GM12864 (cell line): ENCODE data around the gene PHAX.
"Not testable (repeated sequence)": the region's sequence is repeated elsewhere in the genome, so short reads cannot be mapped to it uniquely, and the experiment has no call there.

ENCODE experiments used
- DNase-seq: peaks from one replicate; pipeline ENCODE4 v3.0.0-alpha.2; 2011; ENCODE audit warnings: low read depth
- H3K4me3 ChIP-seq: 2 replicates; pipeline ENCODE4 v1.5.1; 2011; ENCODE audit warnings: mild to moderate bottlenecking, low read depth, low read length, control low read depth
- TF ChIP-seq, protein P1 (sequence below): IDR thresholded peaks from 2 replicates; pipeline ENCODE4 v1.5.1; 2011; ENCODE audit warnings: low read depth, mild to moderate bottlenecking, moderate library complexity, low read length, control low read depth, inconsistent platforms; ENCODE audit errors: missing control alignments

The PHAX gene

DNA sequence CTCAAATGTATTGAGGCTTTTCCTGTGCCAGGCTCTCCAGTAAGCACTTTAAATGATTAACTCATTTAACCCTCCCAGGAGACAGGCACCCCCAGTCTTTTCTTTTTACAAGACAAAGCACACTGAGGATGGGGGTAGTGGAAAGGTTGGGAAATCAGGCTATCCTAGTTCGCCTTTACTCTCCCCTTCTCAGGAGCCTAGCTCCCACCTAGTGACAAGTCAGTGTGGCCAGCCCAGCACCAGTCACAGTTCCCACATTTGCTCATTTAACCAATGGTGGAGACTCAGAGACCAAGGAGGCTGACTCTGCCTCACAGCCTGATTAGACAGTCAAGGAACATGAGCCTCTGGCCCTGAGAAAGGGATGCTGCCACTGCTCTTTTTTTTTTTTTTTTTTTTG, 9.2 kb upstream of the PHAX start:
- H3K4me3 ChIP-seq, result no peak overlapping the region
- no peak for DNase-seq
- TF ChIP-seq, protein P1, sequence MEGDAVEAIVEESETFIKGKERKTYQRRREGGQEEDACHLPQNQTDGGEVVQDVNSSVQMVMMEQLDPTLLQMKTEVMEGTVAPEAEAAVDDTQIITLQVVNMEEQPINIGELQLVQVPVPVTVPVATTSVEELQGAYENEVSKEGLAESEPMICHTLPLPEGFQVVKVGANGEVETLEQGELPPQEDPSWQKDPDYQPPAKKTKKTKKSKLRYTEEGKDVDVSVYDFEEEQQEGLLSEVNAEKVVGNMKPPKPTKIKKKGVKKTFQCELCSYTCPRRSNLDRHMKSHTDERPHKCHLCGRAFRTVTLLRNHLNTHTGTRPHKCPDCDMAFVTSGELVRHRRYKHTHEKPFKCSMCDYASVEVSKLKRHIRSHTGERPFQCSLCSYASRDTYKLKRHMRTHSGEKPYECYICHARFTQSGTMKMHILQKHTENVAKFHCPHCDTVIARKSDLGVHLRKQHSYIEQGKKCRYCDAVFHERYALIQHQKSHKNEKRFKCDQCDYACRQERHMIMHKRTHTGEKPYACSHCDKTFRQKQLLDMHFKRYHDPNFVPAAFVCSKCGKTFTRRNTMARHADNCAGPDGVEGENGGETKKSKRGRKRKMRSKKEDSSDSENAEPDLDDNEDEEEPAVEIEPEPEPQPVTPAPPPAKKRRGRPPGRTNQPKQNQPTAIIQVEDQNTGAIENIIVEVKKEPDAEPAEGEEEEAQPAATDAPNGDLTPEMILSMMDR, result no peak

DNA sequence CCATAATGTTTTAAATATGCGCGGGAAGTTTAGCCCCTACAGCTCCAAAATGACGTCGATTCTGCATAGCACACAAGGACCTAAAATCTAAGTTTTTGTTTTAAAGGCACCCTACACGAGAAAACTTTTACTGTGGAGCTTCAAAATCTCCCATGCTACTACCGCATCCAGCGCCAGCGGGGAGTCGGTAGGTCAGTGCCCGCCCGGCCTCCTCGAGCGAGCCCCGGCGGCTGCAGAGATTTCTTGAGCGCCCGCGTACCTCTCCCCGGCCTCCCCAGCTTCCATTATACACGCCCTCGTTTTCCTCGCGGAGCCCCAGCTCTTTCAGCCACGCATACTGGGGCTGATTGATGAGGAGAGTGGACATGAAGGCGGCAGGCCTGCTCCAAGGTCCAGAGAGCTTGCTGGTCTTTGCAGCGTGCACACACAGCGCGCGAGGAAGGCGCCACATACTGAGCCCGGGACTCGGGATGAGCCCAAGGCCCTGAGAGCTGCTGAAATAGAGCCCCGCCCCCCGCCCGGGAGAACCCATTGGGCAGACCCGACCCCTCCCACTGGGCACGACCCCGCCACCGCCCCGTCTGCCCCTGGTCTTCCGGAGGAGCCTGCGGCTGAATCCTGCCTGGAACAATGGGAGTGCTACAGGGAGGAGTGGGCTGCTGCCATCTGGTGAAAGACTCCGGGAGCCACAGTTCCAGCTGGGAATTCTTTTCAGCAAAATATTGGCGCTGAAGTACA, 5.8 kb upstream of the PHAX start, which contains the start of gene ALDH7A1:
ALDH7A1 (minus strand) TSS at position 472 of the 738 bp plus-strand sequence; CDS start at position 451, 21 bp downstream.
- peak; percentile 25 for DNase-seq
- TF ChIP-seq, protein P1, result no peak
- H3K4me3 ChIP-seq, result peak within 1 kb of the TSS; percentile 58

DNA sequence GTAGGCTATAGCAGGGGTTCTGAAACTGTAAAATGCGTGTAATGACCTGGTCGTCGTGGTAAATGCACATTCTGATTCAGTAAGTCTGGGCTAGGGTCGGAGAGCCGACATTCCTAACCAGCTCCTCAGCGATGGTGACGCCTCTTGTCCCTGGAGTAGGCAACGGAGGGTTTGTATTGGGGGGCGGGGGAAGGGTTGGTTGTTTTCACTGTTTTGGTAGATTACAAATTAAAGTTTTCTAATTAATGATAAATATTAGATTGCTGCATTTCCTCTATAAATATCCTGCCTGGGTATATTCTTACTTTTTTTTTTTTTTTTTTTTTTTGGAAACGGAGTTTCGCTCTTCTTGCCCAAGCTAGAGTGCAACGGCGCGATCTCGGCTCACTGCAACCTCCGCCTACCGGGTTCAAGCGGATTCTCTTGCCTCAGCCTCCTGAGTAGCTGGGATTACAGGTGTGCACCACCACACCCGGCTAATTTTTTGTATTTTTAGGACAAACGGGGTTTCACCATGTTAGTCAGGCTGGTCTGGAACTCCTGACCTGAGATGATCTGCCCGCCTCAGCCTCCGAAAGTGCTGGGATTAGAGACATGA, 5.2 kb upstream of the PHAX start:
- TF ChIP-seq, protein P1, result no peak
- peak overlapping the region; percentile 58 for H3K4me3 ChIP-seq
- DNase-seq, result no peak

DNA sequence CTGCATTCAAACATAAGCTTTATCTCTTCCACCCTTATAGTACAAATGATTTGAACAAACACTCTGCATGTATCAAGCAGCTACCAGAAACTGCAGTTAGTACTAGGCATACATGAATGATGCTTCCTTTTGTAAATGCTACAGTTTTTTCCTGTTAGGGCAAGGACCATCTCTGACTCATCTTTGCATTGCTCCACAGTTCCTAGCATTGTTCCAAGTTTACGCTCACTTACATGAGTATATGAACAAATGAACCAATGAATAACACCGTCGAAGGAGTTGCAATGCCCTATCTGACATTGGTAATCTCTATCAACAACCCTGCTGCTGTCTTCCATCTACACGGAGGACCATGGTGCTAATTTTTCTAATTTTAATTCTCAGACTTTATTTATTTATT, 3.6 kb upstream of the PHAX start:
- H3K4me3 ChIP-seq, result no peak overlapping the region
- TF ChIP-seq, protein P1, result no peak
- DNase-seq, result no peak

DNA sequence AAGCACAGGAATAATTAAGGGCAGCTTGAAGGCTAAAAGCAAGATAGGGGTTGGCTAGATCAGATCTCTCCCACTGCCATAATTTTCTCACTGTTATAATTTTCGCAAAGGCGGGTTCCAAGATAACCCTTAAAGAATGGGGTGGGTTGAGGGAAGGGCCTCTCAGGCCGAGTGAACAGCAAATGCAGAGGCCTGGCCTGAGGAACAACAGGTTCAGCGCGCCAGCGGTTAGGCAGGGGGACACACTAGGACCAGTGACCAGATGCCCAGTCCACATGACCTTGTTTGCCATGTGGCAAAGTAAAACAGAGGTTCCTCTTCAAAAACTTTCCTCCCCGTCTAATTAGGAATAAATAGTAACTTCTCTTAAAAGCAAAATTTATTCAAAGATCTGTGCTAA, 1.2 kb upstream of the PHAX start:
- TF ChIP-seq, protein P1, result no peak
- no peak for DNase-seq
- H3K4me3 ChIP-seq, result no peak overlapping the region

DNA sequence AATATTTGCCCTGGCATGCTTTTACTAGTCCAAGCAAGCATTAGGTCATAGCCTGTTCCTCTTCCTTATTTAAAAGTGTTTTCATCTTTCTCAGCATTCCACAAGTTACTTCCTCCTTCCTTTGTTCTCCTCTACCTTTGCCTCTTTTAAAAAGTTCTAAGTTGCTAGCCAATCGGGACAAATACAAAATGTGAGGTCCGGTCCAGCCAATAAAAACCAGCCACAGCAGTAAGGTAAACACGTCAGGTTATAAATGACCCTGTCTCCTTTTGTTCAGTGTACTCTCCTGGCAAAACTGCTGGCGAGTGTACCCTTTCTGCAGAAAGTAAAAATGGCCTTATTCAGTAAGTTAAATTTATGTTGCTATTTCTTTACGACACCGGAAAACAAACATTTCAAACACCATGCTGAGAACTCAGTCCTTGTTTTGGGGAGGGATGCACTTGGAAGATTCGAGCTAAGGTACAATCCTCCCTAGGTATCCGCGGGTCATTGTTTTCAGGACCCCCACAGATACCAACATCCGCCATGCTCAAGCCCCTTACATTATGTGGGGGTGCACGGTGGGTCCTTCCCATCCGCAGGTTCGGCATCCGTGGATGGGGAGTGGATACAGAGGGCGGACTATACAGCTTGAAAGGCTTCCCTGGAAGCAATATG, 646 bp upstream of the PHAX start:
- DNase-seq, result not testable (repeated sequence)

DNA sequence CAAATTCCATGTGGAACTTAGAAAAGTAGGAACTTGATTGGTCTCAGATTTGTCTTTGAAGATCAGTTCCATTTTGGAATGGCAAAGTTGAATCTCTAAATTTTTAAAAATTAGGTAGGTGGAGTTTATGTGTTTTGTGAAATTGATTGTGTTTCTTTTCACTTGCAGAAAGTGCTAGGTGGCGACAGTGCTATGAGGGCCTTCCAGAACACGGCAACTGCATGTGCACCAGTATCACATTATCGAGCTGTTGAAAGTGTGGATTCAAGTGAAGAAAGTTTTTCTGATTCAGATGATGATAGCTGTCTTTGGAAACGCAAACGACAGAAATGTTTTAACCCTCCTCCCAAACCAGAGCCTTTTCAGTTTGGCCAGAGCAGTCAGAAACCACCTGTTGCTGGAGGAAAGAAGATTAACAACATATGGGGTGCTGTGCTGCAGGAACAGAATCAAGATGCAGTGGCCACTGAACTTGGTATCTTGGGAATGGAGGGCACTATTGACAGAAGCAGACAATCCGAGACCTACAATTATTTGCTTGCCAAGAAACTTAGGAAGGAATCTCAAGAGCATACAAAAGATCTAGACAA, 2.8 kb downstream of the PHAX start:
- TF ChIP-seq, protein P1, result no peak
- DNase-seq, result no peak
- no peak overlapping the region for H3K4me3 ChIP-seq

More for the DNA sequence above, 646 bp upstream of the PHAX start:
- H3K4me3 ChIP-seq, result peak overlapping the region; percentile 87; the same call in 1 of the 2 replicates
